Osteoblast (primary cell): ENCODE results near the gene LYRM2. TPM values are rescaled to one million over a fixed set of nuclear protein-coding genes. Genes with fewer than 3 reads are reported as not detected.

ENCODE experiments used
- DNase-seq: peaks from one replicate; pipeline ENCODE4 v3.0.0; 2011; ENCODE audit warnings: low spot score, mixed read lengths; ENCODE audit not compliant: insufficient read length; ENCODE audit errors: missing footprints
- H2AFZ ChIP-seq: 2 replicates; pipeline ENCODE4 v1.6.0; 2011; ENCODE audit warnings: mild to moderate bottlenecking, low read length
- H3K27ac ChIP-seq: 2 replicates; pipeline ENCODE4 v1.5.1; 2011; ENCODE audit warnings: mild to moderate bottlenecking, low read depth, low read length, moderate library complexity
- H3K27me3 ChIP-seq: 2 replicates; pipeline ENCODE4 v1.6.0; 2012; ENCODE audit warnings: mild to moderate bottlenecking, control low read depth, inconsistent platforms, low read length, moderate library complexity; ENCODE audit not compliant: insufficient read depth
- H3K36me3 ChIP-seq: 2 replicates; pipeline ENCODE4 v1.5.1; 2011; ENCODE audit warnings: mild to moderate bottlenecking, low read length, control low read depth, moderate library complexity; ENCODE audit not compliant: insufficient read depth
- H3K4me1 ChIP-seq: 2 replicates; pipeline ENCODE4 v1.5.1; 2011; ENCODE audit warnings: mild to moderate bottlenecking, low read length, control low read depth, moderate library complexity; ENCODE audit not compliant: insufficient read depth
- H3K4me2 ChIP-seq: 2 replicates; pipeline ENCODE4 v1.6.0; 2011; ENCODE audit warnings: mild to moderate bottlenecking, low read length; ENCODE audit not compliant: insufficient read depth
- H3K4me3 ChIP-seq: fragments of 200-600 bp; sonication (generic); 3 replicates; pipeline ENCODE4 v1.5.1; 2012; ENCODE audit warnings: mild to moderate bottlenecking, low read length, inconsistent platforms; ENCODE audit not compliant: insufficient read depth
- H3K79me2 ChIP-seq: 2 replicates; pipeline ENCODE4 v1.6.0; 2012; ENCODE audit warnings: mild to moderate bottlenecking, low read length, control low read depth, inconsistent platforms; ENCODE audit not compliant: insufficient read depth
- H3K9me3 ChIP-seq: 2 replicates; pipeline ENCODE4 v1.5.1; 2011; ENCODE audit warnings: low read depth, low read length, control low read depth
- H4K20me1 ChIP-seq: 2 replicates; pipeline ENCODE4 v1.6.0; 2012; ENCODE audit warnings: mild to moderate bottlenecking, low read length, control low read depth; ENCODE audit not compliant: insufficient read depth
- total RNA-seq: library from RNA; depleted of rRNA; stranded (reverse); fragments of >200 nt; gene quantifications from 2 replicates; pipeline ENCODE4 v1.2.3, GENCODE V29; 2012
- TF ChIP-seq, protein P1 (sequence below): IDR thresholded peaks from 2 replicates; pipeline ENCODE4 v1.5.1; 2011; ENCODE audit warnings: mild to moderate bottlenecking, low read depth, low read length, moderate library complexity; ENCODE audit errors: extremely low read depth

The LYRM2 gene
- total RNA-seq, 1 donor = 24.6 TPM

DNA sequence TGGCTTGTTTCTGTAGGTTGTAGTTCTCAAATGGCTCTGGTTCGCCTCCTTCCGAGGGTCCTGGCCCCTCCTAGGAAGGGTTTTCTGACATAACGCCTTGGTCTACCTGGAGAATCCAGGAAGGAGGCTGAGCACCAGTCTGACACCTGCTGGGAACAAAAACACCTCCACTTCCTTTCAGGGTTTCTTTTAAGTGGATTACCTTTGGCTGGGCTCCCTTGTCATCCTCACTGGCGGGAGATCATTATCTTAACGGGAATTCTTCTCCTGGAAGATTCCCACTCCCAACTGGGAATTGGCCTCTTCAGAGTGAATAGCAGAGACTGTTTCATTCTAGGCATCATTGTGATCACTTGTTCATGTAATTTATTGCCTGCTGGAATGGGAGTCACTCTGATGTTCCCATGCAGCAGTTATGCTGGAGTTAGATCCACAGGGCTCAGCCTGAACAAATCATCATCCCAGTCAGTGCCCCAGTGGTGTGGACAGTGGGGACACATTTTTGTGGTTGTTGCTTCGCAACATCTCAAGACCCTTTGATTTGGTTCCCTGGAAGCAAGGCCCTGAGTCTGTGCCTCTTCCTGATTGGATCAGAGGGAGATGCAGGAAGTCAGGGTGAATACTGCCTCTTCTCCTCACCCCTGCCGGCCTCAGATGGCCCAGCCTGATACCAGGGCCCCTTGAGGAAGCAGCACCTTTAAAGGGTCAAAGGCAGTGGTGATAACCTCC, 49.1 kb downstream of the LYRM2 start:
- Histone ChIP-seq H3K79me2 (no peaks in the 10 kb centered on the region), H3K9me3 (no peaks in the 10 kb centered on the region), H3K27me3 (no peaks in the 10 kb centered on the region), H3K36me3 (no peaks in the 10 kb centered on the region), H3K4me1 (no peaks in the 10 kb centered on the region), H2AFZ (no peak overlapping the region), H3K4me2 (no peak overlapping the region), H3K4me3 (no peak overlapping the region), H3K27ac (no peak overlapping the region), H4K20me1 (no peaks in the 10 kb centered on the region)
- no peak for DNase-seq
- TF ChIP-seq, protein P1, sequence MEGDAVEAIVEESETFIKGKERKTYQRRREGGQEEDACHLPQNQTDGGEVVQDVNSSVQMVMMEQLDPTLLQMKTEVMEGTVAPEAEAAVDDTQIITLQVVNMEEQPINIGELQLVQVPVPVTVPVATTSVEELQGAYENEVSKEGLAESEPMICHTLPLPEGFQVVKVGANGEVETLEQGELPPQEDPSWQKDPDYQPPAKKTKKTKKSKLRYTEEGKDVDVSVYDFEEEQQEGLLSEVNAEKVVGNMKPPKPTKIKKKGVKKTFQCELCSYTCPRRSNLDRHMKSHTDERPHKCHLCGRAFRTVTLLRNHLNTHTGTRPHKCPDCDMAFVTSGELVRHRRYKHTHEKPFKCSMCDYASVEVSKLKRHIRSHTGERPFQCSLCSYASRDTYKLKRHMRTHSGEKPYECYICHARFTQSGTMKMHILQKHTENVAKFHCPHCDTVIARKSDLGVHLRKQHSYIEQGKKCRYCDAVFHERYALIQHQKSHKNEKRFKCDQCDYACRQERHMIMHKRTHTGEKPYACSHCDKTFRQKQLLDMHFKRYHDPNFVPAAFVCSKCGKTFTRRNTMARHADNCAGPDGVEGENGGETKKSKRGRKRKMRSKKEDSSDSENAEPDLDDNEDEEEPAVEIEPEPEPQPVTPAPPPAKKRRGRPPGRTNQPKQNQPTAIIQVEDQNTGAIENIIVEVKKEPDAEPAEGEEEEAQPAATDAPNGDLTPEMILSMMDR = no peak

DNA sequence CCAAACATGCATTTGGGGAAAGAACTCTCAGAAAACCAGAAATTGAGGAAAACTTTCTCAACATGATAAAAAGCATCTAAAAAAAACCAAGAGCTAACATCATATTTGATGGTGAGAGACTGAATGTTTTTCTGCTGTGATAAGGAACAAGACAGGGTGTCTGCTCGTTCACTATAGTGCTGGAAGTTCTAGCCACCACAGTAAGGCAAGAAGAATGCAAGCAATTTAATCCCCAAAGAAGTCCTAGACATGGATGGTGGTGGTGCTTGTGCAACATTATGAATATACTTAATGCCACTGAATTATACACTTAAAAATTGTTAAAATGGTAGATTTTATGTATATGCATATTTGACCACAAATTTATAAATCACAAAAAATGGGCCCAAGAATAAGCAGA, 53.4 kb downstream of the LYRM2 start:
- no peak for DNase-seq
- Histone ChIP-seq H3K4me1 (no peaks in the 10 kb centered on the region), H3K36me3 (no peaks in the 10 kb centered on the region), H3K4me3 (no peak overlapping the region), H4K20me1 (no peaks in the 10 kb centered on the region), H3K4me2 (no peak overlapping the region), H3K27me3 (no peaks in the 10 kb centered on the region), H3K27ac (no peak overlapping the region), H3K79me2 (no peaks in the 10 kb centered on the region), H2AFZ (no peak overlapping the region), H3K9me3 (no peaks in the 10 kb centered on the region)
- TF ChIP-seq, protein P1 = no peak

DNA sequence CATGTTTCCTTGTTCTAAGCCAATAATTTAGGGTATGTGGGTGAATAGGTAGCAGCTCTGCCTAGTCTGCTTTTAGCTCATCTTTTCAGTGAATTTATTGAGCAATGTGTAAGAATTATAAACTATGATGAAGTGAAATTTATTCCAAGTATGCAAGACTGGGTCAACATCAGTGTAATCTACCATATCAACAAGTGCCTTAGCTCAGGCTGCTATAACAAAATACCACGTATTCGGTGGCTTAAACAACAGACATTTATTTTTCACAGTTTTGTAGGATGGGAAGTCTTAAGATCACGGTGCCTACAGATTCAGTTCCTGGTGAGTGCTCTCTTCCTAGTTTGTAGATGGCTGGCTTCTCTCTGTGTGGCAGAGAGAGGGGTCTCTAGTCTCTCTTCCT, 54.0 kb downstream of the LYRM2 start:
- Histone ChIP-seq H3K79me2 (no peaks in the 10 kb centered on the region), H3K4me1 (no peaks in the 10 kb centered on the region), H4K20me1 (no peaks in the 10 kb centered on the region), H3K36me3 (no peaks in the 10 kb centered on the region), H2AFZ (no peak overlapping the region), H3K4me3 (no peak overlapping the region), H3K4me2 (no peak overlapping the region), H3K27ac (no peak overlapping the region), H3K27me3 (no peaks in the 10 kb centered on the region), H3K9me3 (no peaks in the 10 kb centered on the region)
- peak; percentile 85 for DNase-seq
- TF ChIP-seq, protein P1 = no peak

DNA sequence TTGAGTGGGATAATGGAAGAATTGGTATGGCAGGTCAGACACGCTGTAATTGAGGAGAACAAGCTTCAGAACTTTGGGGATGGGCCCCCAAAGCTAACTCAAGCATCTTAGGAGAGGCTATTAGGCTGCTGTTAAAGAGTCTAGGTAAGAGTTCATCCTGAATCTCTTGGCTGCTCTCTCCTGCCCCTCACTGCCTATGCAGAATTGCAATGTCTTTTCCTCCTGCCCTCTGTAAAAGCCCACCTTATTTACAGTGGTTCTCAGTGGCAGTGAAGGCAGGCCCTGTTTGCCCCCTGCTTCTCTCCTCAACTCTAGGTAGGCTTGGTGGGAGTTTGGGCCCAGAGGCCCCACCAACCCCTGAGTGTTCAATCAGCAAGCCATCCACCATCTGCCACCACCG, 55.0 kb downstream of the LYRM2 start:
- Histone ChIP-seq H3K4me3 (no peak overlapping the region), H4K20me1 (no peaks in the 10 kb centered on the region), H3K9me3 (no peaks in the 10 kb centered on the region), H3K36me3 (no peaks in the 10 kb centered on the region), H3K4me1 (no peaks in the 10 kb centered on the region), H3K27me3 (no peaks in the 10 kb centered on the region), H3K4me2 (no peak overlapping the region), H3K27ac (no peak overlapping the region), H3K79me2 (no peaks in the 10 kb centered on the region), H2AFZ (no peak overlapping the region)
- no peak for DNase-seq
- TF ChIP-seq, protein P1 = no peak
